HG03103 (cell line): ENCODE measurements around the gene CHTF8.
"Not testable (repeated sequence)": the region's sequence is repeated elsewhere in the genome, so short reads cannot be mapped to it uniquely, and the experiment has no call there.

Experiments
- ATAC-seq: cut with Tn5 transposase; IDR thresholded peaks from one replicate; pipeline ENCODE4 v1.9.1; 2021; ENCODE audit warnings: low read depth; ENCODE audit not compliant: unreplicated experiment

The CHTF8 gene

GRCh38 chr16:69132424-69133252, at the start of gene CHTF8, which contains the start of gene UTP4:
TSS of gene CHTF8 (minus strand) at chr16:69132588. CDS start at chr16:69121458, 11,130 bp downstream.
TSS of gene UTP4 (plus strand) at chr16:69132649. CDS start at chr16:69133460, 811 bp downstream.
- peak; percentile 81 for ATAC-seq

GRCh38 chr16:69180011-69180338, 47.6 kb upstream of the CHTF8 start:
- ATAC-seq: no peak

- ATAC-seq: no peak
Observed at GRCh38 chr16:69179328-69180010, 47.1 kb upstream of the CHTF8 start.

- no peak for ATAC-seq
Observed at GRCh38 chr16:69176033-69176800, 43.8 kb upstream of the CHTF8 start.

- no peak for ATAC-seq
Observed at GRCh38 chr16:69171325-69172084, 39.1 kb upstream of the CHTF8 start.

GRCh38 chr16:69169607-69170352, 37.4 kb upstream of the CHTF8 start:
- no peak for ATAC-seq

GRCh38 chr16:69169051-69169450, 36.7 kb upstream of the CHTF8 start:
- no peak for ATAC-seq

GRCh38 chr16:69166946-69167930, 34.9 kb upstream of the CHTF8 start:
- ATAC-seq: no peak

GRCh38 chr16:69166221-69166833, 33.9 kb upstream of the CHTF8 start:
- no peak for ATAC-seq

- no peak for ATAC-seq
Observed at GRCh38 chr16:69165584-69165983, 33.2 kb upstream of the CHTF8 start.

- no peak for ATAC-seq
Observed at GRCh38 chr16:69160192-69160591, 27.8 kb upstream of the CHTF8 start.

GRCh38 chr16:69157196-69157595, 24.8 kb upstream of the CHTF8 start:
- no peak for ATAC-seq

GRCh38 chr16:69150146-69150865, 17.9 kb upstream of the CHTF8 start:
- no peak for ATAC-seq

GRCh38 chr16:69149621-69150020, 17.2 kb upstream of the CHTF8 start:
- not testable (repeated sequence) for ATAC-seq

- ATAC-seq: no peak
Observed at GRCh38 chr16:69145658-69146057, 13.3 kb upstream of the CHTF8 start.

GRCh38 chr16:69143116-69143515, 10.7 kb upstream of the CHTF8 start:
- ATAC-seq: no peak

GRCh38 chr16:69141936-69142335, 9.5 kb upstream of the CHTF8 start:
- no peak for ATAC-seq

- ATAC-seq: no peak
Observed at GRCh38 chr16:69141014-69141413, 8.6 kb upstream of the CHTF8 start.
